HG02973 (cell line): Measurements from ENCODE around the gene PNKD.

Experiments used
- ATAC-seq: cut with Tn5 transposase; IDR thresholded peaks from one replicate; pipeline ENCODE4 v1.9.1; 2021; ENCODE audit warnings: moderate library complexity; ENCODE audit not compliant: unreplicated experiment

The PNKD gene

DNA sequence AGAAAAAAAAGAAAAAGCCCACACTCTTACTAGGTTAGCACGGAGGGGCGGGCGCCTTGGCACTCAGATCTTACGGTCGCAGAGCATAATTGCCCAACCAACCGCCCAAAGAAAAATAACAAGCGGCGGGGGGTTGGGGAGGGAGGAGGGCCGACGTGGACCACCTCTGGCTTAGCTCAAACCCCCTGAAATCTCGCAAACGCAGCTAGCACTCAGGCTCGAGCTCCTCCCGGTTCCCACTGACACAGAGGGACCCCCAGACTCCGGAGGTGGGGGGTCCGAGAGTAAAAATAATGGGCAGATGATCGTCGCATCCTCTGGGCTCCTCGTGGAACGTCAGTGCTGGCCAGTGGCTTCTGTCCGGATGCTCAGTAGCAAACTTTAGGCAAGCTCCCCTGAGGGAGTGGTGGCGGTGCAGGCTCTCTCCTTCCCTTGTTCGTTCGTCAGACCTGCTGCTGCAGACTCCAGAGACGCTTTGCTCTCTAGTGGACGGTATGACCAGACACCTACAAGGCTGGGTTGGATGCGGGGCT is 98.4 kb downstream of the PNKD start:
- no peak for ATAC-seq

GRCh38 chr2:218369330-218369729 is 99.0 kb downstream of the PNKD start:
- ATAC-seq: no peak

GRCh38 chr2:218370410-218371063 is 100.2 kb downstream of the PNKD start:
- ATAC-seq: no peak

- ATAC-seq: no peak
These were observed 101.6 kb downstream of the PNKD start for GRCh38 chr2:218371983-218372350.

- no peak for ATAC-seq
These were observed 104.5 kb downstream of the PNKD start for GRCh38 chr2:218374795-218375194.

GRCh38 chr2:218375212-218375611 is 104.9 kb downstream of the PNKD start:
- no peak for ATAC-seq

GRCh38 chr2:218378053-218378452 is 107.7 kb downstream of the PNKD start:
- no peak for ATAC-seq

- no peak for ATAC-seq
These were observed 111.6 kb downstream of the PNKD start, which contains the start of gene SLC11A1 for GRCh38 chr2:218381916-218382366. Gene SLC11A1, plus strand, starts transcription at chr2:218382273. Its CDS starts 96 bp downstream, at chr2:218382369.

DNA sequence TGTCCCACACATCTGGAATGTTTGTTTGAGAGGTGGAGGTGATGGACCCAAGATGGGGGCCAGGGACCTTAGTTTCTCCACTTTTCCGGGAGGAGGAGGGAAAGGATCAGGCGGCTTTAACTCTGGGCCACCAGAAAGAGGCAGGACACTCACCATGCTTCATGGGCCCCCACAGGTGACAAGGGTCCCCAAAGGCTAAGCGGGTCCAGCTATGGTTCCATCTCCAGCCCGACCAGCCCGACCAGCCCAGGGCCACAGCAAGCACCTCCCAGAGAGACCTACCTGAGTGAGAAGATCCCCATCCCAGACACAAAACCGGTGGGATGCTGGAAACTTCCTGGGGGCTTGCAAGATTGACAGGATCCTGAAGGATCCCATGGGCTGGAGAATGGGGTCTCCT is 112.5 kb downstream of the PNKD start:
- ATAC-seq: no peak

GRCh38 chr2:218383892-218384519 is 113.7 kb downstream of the PNKD start:
- ATAC-seq: no peak

GRCh38 chr2:218384975-218385374 is 114.7 kb downstream of the PNKD start:
- ATAC-seq: no peak

DNA sequence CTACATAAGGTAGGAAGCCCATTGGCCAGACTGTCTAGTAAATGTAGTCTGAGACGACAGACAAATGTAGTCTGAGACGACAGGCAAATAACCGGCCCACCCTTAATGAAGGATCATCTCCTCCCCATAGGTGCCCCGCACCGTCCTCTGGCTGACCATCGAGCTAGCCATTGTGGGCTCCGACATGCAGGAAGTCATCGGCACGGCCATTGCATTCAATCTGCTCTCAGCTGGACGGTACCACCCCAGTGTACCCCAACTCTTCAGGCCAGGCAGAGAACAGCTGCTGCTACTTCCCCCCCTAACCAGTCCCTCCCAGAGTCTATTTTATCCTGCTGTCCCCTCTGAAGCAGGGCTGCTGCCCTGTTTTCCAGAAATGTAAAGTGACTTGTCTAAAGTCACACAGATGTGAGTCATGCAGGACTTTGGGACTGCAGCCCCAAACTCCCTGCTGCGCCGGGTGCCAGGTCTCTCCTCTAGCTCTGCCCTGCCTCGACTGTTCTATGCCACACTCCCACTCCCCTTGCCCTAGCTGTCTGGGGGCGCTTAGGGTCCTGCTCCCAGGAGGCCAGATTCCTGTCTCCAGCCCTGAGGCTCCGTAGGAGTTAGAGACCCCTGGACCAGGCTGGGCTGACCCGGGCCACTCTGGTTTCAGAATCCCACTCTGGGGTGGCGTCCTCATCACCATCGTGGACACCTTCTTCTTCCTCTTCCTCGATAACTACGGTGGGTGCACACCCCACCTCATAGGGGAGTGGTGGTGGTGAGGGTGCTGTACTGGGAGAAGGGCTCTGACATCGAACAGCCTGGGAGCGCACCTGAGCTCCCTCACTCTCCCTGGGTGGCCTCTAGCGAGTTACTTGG is 116.4 kb downstream of the PNKD start:
- no peak for ATAC-seq

DNA sequence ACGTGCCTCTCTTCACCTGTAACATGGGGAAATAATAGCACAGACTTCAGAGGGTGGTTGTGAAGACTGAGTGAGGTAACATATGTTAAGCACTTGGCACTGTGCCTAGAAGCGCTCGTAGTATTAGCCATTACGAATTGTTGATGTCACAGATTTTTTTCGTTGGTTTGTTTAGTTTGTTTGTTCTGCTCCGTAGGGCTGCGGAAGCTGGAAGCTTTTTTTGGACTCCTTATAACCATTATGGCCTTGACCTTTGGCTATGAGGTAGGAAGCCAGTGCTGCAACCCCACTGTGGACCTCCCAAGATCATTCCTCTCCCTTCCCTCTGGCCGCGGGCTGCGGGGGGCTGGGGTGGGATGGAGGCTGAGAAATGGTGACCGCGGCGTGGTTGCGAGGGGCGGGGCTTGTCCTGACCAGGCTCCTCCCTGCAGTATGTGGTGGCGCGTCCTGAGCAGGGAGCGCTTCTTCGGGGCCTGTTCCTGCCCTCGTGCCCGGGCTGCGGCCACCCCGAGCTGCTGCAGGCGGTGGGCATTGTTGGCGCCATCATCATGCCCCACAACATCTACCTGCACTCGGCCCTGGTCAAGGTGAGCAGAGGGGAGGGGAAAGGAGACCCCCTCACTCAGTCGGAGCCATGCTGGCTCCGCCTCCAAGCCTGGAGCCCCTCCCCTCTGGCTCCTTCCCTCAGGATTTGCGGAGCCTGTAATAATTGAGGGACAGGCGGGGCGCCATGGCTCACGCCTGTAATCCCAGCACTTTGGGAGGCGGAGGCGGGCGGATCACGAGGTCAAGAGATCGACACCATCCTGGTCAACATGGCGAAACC is 117.3 kb downstream of the PNKD start:
- no peak for ATAC-seq

GRCh38 chr2:218389333-218390150 is 119.2 kb downstream of the PNKD start:
- no peak for ATAC-seq

GRCh38 chr2:218391202-218391601 is 120.9 kb downstream of the PNKD start:
- ATAC-seq: no peak

GRCh38 chr2:218392459-218392858 is 122.1 kb downstream of the PNKD start:
- ATAC-seq: no peak

DNA sequence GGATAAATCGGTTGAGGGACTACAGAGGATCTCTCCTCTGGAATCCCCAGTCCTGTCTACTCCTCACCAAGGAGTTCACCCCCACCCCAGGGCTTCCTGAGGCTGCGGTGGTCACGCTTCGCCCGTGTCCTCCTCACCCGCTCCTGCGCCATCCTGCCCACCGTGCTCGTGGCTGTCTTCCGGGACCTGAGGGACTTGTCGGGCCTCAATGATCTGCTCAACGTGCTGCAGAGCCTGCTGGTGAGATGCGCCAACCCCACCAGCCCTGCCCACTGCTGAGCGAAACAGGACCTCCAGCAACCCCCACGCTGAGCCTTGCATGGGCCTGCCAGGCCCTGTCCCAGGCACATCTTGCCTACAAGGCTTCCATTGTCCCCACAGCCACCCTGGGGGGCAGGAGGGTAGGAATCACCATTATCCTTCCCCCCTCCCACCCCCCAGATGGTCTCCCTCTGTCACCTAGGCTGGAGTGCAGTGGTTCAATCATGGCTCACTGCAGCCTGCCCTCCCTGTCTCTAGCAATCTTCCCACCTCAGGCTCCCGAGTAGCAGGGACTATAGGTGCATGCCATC is 122.7 kb downstream of the PNKD start:
- no peak for ATAC-seq

GRCh38 chr2:218393750-218394290 is 123.5 kb downstream of the PNKD start:
- no peak for ATAC-seq
